Loucy (cell line): ENCODE measurements around the gene CLSTN2.

Source experiments
- H2AFZ ChIP-seq: fragments of 200-600 bp; sonication (generic); 2 replicates; pipeline ENCODE4 v1.6.0; 2016; ENCODE audit warnings: antibody characterized with exemption, mild to moderate bottlenecking, low read length, moderate library complexity
- H3F3A ChIP-seq: fragments of 200-600 bp; 2 replicates; pipeline ENCODE4 v1.6.0; 2016; ENCODE audit warnings: antibody characterized with exemption, low read depth, mild to moderate bottlenecking
- H3K27me3 ChIP-seq: fragments of 200-600 bp; sonication (generic); 2 replicates; pipeline ENCODE4 v1.6.1; 2014; ENCODE audit warnings: low read length, mild to moderate bottlenecking; ENCODE audit not compliant: insufficient read depth, poor library complexity, severe bottlenecking
- H3K36me3 ChIP-seq: fragments of 200-600 bp; sonication (generic); 2 replicates; pipeline ENCODE4 v1.6.1; 2016; ENCODE audit warnings: low read length; ENCODE audit not compliant: insufficient read depth
- H3K4me1 ChIP-seq: fragments of 200-600 bp; sonication (generic); 2 replicates; pipeline ENCODE4 v1.5.1; 2014; ENCODE audit warnings: low read length, mild to moderate bottlenecking; ENCODE audit not compliant: insufficient read depth, poor library complexity, severe bottlenecking
- H3K4me2 ChIP-seq: fragments of 200-600 bp; sonication (generic); 2 replicates; pipeline ENCODE4 v1.6.0; 2014; ENCODE audit warnings: antibody characterized with exemption, low read length, low read depth, mild to moderate bottlenecking; ENCODE audit not compliant: poor library complexity, severe bottlenecking
- H3K4me3 ChIP-seq: fragments of 200-600 bp; sonication (generic); 2 replicates; pipeline ENCODE4 v1.5.1; 2014; ENCODE audit warnings: low read length, mild to moderate bottlenecking, mixed read lengths; ENCODE audit not compliant: poor library complexity, severe bottlenecking
- H3K79me2 ChIP-seq: fragments of 200-600 bp; sonication (generic); 2 replicates; pipeline ENCODE4 v1.6.1; 2014; ENCODE audit warnings: low read length; ENCODE audit not compliant: insufficient read depth
- H3K9ac ChIP-seq: fragments of 200-600 bp; sonication (generic); 2 replicates; pipeline ENCODE4 v1.6.0; 2014; ENCODE audit warnings: mild to moderate bottlenecking, low read depth, low read length, moderate library complexity; ENCODE audit not compliant: poor library complexity, severe bottlenecking
- H3K9me2 ChIP-seq: fragments of 200-600 bp; sonication (generic); replicated peaks from 2 replicates; pipeline ENCODE4 v1.6.1; 2016; ENCODE audit warnings: low read depth, low read length, mixed read lengths
- H3K9me3 ChIP-seq: fragments of 200-600 bp; sonication (generic); 2 replicates; pipeline ENCODE4 v1.6.1; 2014; ENCODE audit warnings: mild to moderate bottlenecking, antibody characterized with exemption, low read length, low read depth; ENCODE audit not compliant: insufficient read depth
- H4K20me1 ChIP-seq: fragments of 200-600 bp; sonication (generic); 2 replicates; pipeline ENCODE4 v1.6.0; 2014; ENCODE audit warnings: antibody characterized with exemption, low read length, mild to moderate bottlenecking; ENCODE audit not compliant: insufficient read depth, poor library complexity, severe bottlenecking
- CTCF ChIP-seq: fragments of 200-600 bp; sonication (generic); conservative IDR thresholded peaks from 2 replicates; pipeline ENCODE4 v1.5.1; 2014; ENCODE audit warnings: mild to moderate bottlenecking, antibody characterized with exemption, low read length
- EZH2phosphoT487 ChIP-seq: fragments of 200-600 bp; IDR thresholded peaks from 2 replicates; pipeline ENCODE4 v1.6.1; 2018; ENCODE audit warnings: antibody characterized with exemption, mild to moderate bottlenecking, moderate library complexity, borderline replicate concordance

Gene CLSTN2

DNA sequence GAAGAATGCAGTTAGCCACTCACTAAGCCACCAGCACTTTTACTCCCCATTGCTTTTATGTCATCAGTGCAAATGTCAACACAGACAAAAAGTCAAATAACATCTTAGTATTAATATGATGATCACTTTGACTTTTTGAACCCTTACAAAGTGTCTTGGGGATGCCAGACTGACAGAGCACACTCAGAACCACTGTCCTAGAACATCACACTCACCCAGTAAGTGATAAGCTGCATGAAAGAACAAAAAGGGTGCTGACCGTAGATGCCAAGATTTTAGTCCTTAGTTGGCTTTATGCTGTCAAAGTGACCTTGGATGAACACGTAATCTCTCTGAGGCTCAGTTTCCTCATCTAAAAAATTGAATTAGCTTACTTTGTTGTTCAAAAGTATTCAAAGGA is 463.4 kb downstream of the CLSTN2 start:
- Histone ChIP-seq H3K9me3 (no peaks in the 10 kb centered on the region; the same call in 1 of the 2 replicates), H4K20me1 (no peaks in the 10 kb centered on the region), H3K36me3 (no peaks in the 10 kb centered on the region), H3K79me2 (no peaks in the 10 kb centered on the region), H2AFZ (no peak overlapping the region), H3K27me3 (no peaks in the 10 kb centered on the region), H3K9me2 (no peaks in the 10 kb centered on the region), H3F3A (no peaks in the 10 kb centered on the region), H3K9ac (no peak overlapping the region), H3K4me1 (no peaks in the 10 kb centered on the region), H3K4me3 (no peak overlapping the region), H3K4me2 (no peak overlapping the region)
- no peak for TF ChIP-seq EZH2phosphoT487
- TF ChIP-seq CTCF: no peak

DNA sequence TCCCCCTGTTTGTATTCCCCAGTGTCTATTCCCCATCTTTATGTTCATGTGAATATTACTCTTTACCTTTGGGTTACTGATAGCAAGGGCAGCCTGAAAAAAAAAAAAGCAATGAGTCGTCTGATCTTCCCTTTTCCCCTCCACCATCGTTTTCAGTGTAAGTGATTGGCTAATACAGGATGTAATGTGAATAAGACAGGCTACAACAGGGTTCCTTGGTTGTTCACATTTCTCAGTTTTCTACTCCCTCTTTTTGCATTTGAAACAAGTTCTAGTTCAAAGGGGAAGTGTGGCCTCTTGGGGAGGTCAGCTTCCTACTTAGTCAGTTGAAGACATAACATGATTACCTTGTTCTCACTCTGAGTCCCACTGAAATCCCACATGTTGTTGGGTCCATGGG is 464.9 kb downstream of the CLSTN2 start:
- no peaks in the 10 kb centered on the region for H3K27me3 ChIP-seq
- no peaks in the 10 kb centered on the region for H3K9me2 ChIP-seq
- H3K79me2 ChIP-seq: no peaks in the 10 kb centered on the region
- no peaks in the 10 kb centered on the region; the same call in 1 of the 2 replicates for H3K9me3 ChIP-seq
- H3K4me3 ChIP-seq: no peak overlapping the region
- no peak overlapping the region for H2AFZ ChIP-seq
- no peak overlapping the region for H3K4me2 ChIP-seq
- H3K9ac ChIP-seq: no peak overlapping the region
- no peaks in the 10 kb centered on the region for H3K36me3 ChIP-seq
- TF ChIP-seq CTCF: no peak
- no peak for TF ChIP-seq EZH2phosphoT487
- H3K4me1 ChIP-seq: no peaks in the 10 kb centered on the region
- no peaks in the 10 kb centered on the region for H4K20me1 ChIP-seq
- H3F3A ChIP-seq: no peaks in the 10 kb centered on the region

- H3K4me1 ChIP-seq: no peaks in the 10 kb centered on the region
- TF ChIP-seq EZH2phosphoT487 (no peak), CTCF (no peak)
- H2AFZ ChIP-seq: no peak overlapping the region
- no peaks in the 10 kb centered on the region for H3F3A ChIP-seq
- H3K79me2 ChIP-seq: no peaks in the 10 kb centered on the region
- no peak overlapping the region for H3K4me2 ChIP-seq
- no peaks in the 10 kb centered on the region; the same call in 1 of the 2 replicates for H3K9me3 ChIP-seq
- no peaks in the 10 kb centered on the region for H3K36me3 ChIP-seq
- no peak overlapping the region for H3K4me3 ChIP-seq
- H3K9me2 ChIP-seq: no peaks in the 10 kb centered on the region
- no peak overlapping the region for H3K9ac ChIP-seq
- no peaks in the 10 kb centered on the region for H4K20me1 ChIP-seq
- no peaks in the 10 kb centered on the region for H3K27me3 ChIP-seq
Observed at GRCh38 chr3:140403079-140403478, 468.1 kb downstream of the CLSTN2 start.
